ENCODE data around the gene HTR1B. TPM values are rescaled to one million over a fixed set of nuclear protein-coding genes. Genes with fewer than 3 reads are reported as not detected.

The HTR1B gene
- total RNA-seq, 1 experiment from 2014 or later = 0.74 TPM

DNA sequence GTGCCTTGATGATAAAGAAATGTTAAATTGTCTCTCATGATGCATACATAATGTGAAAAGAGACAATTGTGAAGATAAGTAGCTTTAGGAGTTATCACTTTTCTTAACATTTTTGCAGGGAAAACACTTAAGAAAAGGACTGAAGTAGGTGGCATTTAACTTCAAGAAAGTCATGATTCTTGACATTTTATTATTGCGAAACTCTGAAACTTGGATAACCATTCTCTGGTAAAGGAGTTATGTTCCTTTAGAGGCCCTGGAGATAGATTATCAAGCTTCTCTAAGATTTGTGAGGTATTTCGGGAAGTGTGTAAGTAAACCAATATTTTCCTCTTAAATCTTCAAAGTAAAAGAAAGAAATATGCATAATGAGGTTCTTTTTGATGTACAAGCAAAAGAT, 38.5 kb downstream of the HTR1B start:
- TF ChIP-seq POLR2AphosphoS5 (IDR thresholded peaks at IDR 0.05; ENCODE audit: low read depth, low read length) (no peak), ZNF274 (IDR thresholded peaks at IDR 0.05; ENCODE audit: low read depth, low read length) (no peak)
- TF ChIP-seq, protein P1, sequence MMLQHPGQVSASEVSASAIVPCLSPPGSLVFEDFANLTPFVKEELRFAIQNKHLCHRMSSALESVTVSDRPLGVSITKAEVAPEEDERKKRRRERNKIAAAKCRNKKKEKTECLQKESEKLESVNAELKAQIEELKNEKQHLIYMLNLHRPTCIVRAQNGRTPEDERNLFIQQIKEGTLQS (IDR thresholded peaks at IDR 0.05) = no peak
- TF ChIP-seq, protein P2, sequence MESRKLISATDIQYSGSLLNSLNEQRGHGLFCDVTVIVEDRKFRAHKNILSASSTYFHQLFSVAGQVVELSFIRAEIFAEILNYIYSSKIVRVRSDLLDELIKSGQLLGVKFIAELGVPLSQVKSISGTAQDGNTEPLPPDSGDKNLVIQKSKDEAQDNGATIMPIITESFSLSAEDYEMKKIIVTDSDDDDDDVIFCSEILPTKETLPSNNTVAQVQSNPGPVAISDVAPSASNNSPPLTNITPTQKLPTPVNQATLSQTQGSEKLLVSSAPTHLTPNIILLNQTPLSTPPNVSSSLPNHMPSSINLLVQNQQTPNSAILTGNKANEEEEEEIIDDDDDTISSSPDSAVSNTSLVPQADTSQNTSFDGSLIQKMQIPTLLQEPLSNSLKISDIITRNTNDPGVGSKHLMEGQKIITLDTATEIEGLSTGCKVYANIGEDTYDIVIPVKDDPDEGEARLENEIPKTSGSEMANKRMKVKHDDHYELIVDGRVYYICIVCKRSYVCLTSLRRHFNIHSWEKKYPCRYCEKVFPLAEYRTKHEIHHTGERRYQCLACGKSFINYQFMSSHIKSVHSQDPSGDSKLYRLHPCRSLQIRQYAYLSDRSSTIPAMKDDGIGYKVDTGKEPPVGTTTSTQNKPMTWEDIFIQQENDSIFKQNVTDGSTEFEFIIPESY (IDR thresholded peaks at IDR 0.05; ENCODE audit: extremely low read depth, insufficient replicate concordance, low read length) = no peak
- H3K4me1 ChIP-seq (ENCODE audit: control insufficient read depth in 1 of 2, insufficient read depth in 2 of 2, low read length in 2 of 2) = no peaks in the 10 kb centered on the region
- no peak overlapping the region for H3K9ac ChIP-seq (ENCODE audit: low read length)
- ATAC-seq (no peak), DNase-seq (ENCODE audit: low read depth, low spot score) (no peak)
- H2AFZ ChIP-seq (ENCODE audit: low read depth, low read length, poor library complexity, severe bottlenecking) = no peak overlapping the region
- no peaks in the 10 kb centered on the region for H3K79me2 ChIP-seq (ENCODE audit: insufficient read depth, low read length)
- no peaks in the 10 kb centered on the region for H3K9me3 ChIP-seq (ENCODE audit: control insufficient read depth in 1 of 2, insufficient read depth in 1 of 2, low read depth in 1 of 2, low read length in 2 of 2)
- POLR2A ChIA-PET = no interaction called here
- intact Hi-C loops (cut with micrococcal nuclease) = no loop called here
- H3K4me3 ChIP-seq (replicated peaks in 1 of 2; ENCODE audit: low read depth in 1 of 2, low read length in 2 of 2) = no peak overlapping the region
- RAD21 ChIA-PET (ENCODE audit: low non-redundant PET in 1 of 2, low total read pairs in 2 of 2, uncharacterized antibody in 2 of 2, unreplicated experiment in 2 of 2) = no interaction called here
- H3K27ac ChIP-seq (ENCODE audit: low read depth, low read length) = no peak overlapping the region
- no peaks in the 10 kb centered on the region for H3K27me3 ChIP-seq (ENCODE audit: insufficient read depth, low read length)
- CTCF ChIA-PET = no interaction called here
- BruUV-seq (replicated peaks) = no TSS peak
- no peak overlapping the region for H3K4me2 ChIP-seq (ENCODE audit: low read length)
- no peaks in the 10 kb centered on the region for H3K9me2 ChIP-seq (ENCODE audit: insufficient read depth)
- no peaks in the 10 kb centered on the region for H4K20me1 ChIP-seq (ENCODE audit: insufficient read depth)
- H3K36me3 ChIP-seq (ENCODE audit: control insufficient read depth in 1 of 2, insufficient read depth in 2 of 2, low read length in 2 of 2) = no peaks in the 10 kb centered on the region

DNA sequence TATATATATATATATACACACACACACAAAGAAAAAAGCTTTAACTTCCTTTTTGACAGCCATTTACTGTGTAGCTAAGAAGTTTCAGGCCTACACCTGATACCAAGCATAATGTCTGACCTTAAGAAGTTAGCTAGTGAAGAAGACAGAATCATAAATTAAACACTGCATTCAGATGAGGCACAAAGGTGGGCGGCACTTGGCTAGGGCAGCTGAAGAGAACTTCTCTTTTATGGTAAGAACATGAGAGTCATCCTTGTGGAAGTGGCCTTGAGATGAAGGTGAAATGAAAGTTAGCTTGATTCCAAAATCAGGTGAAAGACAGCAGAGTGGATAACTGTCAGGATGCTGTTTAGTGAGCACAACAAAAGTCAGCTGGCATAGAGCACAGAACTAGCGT, 46.5 kb downstream of the HTR1B start:
- no peak for ATAC-seq
- ChIA-PET CTCF (no interaction called here), RAD21 (ENCODE audit: low non-redundant PET in 1 of 2, low total read pairs in 2 of 2, uncharacterized antibody in 2 of 2, unreplicated experiment in 2 of 2) (no interaction called here), POLR2A (no interaction called here)
- Histone ChIP-seq H3K4me2 (ENCODE audit: low read length) (no peak overlapping the region), H2AFZ (ENCODE audit: low read depth, low read length, poor library complexity, severe bottlenecking) (no peak overlapping the region), H3K36me3 (ENCODE audit: control insufficient read depth in 1 of 2, insufficient read depth in 2 of 2, low read length in 2 of 2) (no peaks in the 10 kb centered on the region), H3K27me3 (ENCODE audit: insufficient read depth, low read length) (no peaks in the 10 kb centered on the region), H3K9ac (ENCODE audit: low read length) (no peak overlapping the region), H3K27ac (ENCODE audit: low read depth, low read length) (no peak overlapping the region), H3K4me1 (ENCODE audit: control insufficient read depth in 1 of 2, insufficient read depth in 2 of 2, low read length in 2 of 2) (no peaks in the 10 kb centered on the region), H3K4me3 (replicated peaks in 1 of 2; ENCODE audit: low read depth in 1 of 2, low read length in 2 of 2) (no peak overlapping the region), H3K9me2 (ENCODE audit: insufficient read depth) (0 out of 2 replicates have a peak, but pooled peaks cover 4% of the 10 kb centered on the region), H3K9me3 (ENCODE audit: control insufficient read depth in 1 of 2, insufficient read depth in 1 of 2, low read depth in 1 of 2, low read length in 2 of 2) (no peaks in the 10 kb centered on the region), H4K20me1 (ENCODE audit: insufficient read depth) (no peaks in the 10 kb centered on the region), H3K79me2 (ENCODE audit: insufficient read depth, low read length) (no peaks in the 10 kb centered on the region)
- no TSS peak for BruUV-seq (replicated peaks)
- TF ChIP-seq JUND (IDR thresholded peaks at IDR 0.05) (no peak), SRF (IDR thresholded peaks at IDR 0.05; ENCODE audit: low read depth) (no peak)
- TF ChIP-seq, protein P3, sequence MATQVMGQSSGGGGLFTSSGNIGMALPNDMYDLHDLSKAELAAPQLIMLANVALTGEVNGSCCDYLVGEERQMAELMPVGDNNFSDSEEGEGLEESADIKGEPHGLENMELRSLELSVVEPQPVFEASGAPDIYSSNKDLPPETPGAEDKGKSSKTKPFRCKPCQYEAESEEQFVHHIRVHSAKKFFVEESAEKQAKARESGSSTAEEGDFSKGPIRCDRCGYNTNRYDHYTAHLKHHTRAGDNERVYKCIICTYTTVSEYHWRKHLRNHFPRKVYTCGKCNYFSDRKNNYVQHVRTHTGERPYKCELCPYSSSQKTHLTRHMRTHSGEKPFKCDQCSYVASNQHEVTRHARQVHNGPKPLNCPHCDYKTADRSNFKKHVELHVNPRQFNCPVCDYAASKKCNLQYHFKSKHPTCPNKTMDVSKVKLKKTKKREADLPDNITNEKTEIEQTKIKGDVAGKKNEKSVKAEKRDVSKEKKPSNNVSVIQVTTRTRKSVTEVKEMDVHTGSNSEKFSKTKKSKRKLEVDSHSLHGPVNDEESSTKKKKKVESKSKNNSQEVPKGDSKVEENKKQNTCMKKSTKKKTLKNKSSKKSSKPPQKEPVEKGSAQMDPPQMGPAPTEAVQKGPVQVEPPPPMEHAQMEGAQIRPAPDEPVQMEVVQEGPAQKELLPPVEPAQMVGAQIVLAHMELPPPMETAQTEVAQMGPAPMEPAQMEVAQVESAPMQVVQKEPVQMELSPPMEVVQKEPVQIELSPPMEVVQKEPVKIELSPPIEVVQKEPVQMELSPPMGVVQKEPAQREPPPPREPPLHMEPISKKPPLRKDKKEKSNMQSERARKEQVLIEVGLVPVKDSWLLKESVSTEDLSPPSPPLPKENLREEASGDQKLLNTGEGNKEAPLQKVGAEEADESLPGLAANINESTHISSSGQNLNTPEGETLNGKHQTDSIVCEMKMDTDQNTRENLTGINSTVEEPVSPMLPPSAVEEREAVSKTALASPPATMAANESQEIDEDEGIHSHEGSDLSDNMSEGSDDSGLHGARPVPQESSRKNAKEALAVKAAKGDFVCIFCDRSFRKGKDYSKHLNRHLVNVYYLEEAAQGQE (IDR thresholded peaks at IDR 0.05; ENCODE audit: low read depth) = no peak
- TF ChIP-seq, protein P1 (IDR thresholded peaks at IDR 0.05) = no peak
- intact Hi-C loops (cut with micrococcal nuclease) = no loop called here
- DNase-seq (ENCODE audit: low read depth, low spot score) = no peak
